Activated CD4-positive, alpha-beta memory T cell treated with anti-CD3 and anti-CD28 coated beads, Interleukin-2, amount 10 ng/mL, durations not matched to agents 7 days and 5 days (primary cell): ENCODE results near the gene ADCY1. TPM values are rescaled to one million over a fixed set of nuclear protein-coding genes. Genes with fewer than 3 reads are reported as not detected.

Experiments used
- CTCF ChIA-PET: fragments of 350-600 bp; sonication (Branson Sonifier 250); formaldehyde crosslinking; loops from one replicate; lab custom pipeline; 2021; ENCODE audit warnings: antibody characterized with exemption, inconsistent platforms; lab: Charles Lee
- POLR2A ChIA-PET: fragments of 350-600 bp; sonication (Branson Sonifier 250); formaldehyde crosslinking; loops from one replicate; lab custom pipeline; 2021; ENCODE audit warnings: antibody characterized with exemption; lab: Charles Lee
- DNase-seq: peaks from one replicate; pipeline ENCODE4 v3.0.0-alpha.2; 2020
- H3K27ac Mint-ChIP-seq: one replicate; pipeline ENCODE4 v1.8.0; 2021; ENCODE audit warnings: mild to moderate bottlenecking, mixed read lengths
- H3K27me3 Mint-ChIP-seq: one replicate; pipeline ENCODE4 v1.8.0; 2021; ENCODE audit warnings: mixed read lengths
- H3K36me3 Mint-ChIP-seq: one replicate; pipeline ENCODE4 v1.8.0; 2021; ENCODE audit warnings: low read depth, mixed read lengths
- H3K4me1 Mint-ChIP-seq: one replicate; pipeline ENCODE4 v1.8.0; 2021; ENCODE audit warnings: mixed read lengths
- H3K4me3 Mint-ChIP-seq: one replicate; pipeline ENCODE4 v1.8.0; 2021; ENCODE audit warnings: mild to moderate bottlenecking, mixed read lengths
- H3K9me3 Mint-ChIP-seq: one replicate; pipeline ENCODE4 v1.8.0; 2021; ENCODE audit warnings: mixed read lengths
- total RNA-seq, 2 experiments: library from RNA; stranded (reverse); gene quantifications; one replicate each; pipeline ENCODE4 v1.2.3, GENCODE V29; 2021

The ADCY1 gene
- total RNA-seq, 2 experiments from 2014 or later: 3.9 to 4.3 TPM

GRCh38 chr7:45568536-45569289 is 5.5 kb upstream of the ADCY1 start:
- H3K36me3 Mint-ChIP-seq: no peaks in the 10 kb centered on the region
- peaks cover 23% of the 10 kb centered on the region for H3K27me3 Mint-ChIP-seq
- H3K4me1 Mint-ChIP-seq: peaks cover 6% of the 10 kb centered on the region
- ChIA-PET POLR2A (no interaction called here), CTCF (no interaction called here)
- no peaks in the 10 kb centered on the region for H3K9me3 Mint-ChIP-seq
- no peak for DNase-seq
- no peak overlapping the region for H3K4me3 Mint-ChIP-seq
- no peak overlapping the region for H3K27ac Mint-ChIP-seq

GRCh38 chr7:45569290-45569685 is 4.9 kb upstream of the ADCY1 start:
- H3K9me3 Mint-ChIP-seq: no peaks in the 10 kb centered on the region
- H3K4me1 Mint-ChIP-seq: peaks cover 6% of the 10 kb centered on the region
- no peak overlapping the region for H3K4me3 Mint-ChIP-seq
- H3K36me3 Mint-ChIP-seq: no peaks in the 10 kb centered on the region
- ChIA-PET POLR2A (no interaction called here), CTCF (no interaction called here)
- H3K27me3 Mint-ChIP-seq: peaks cover 26% of the 10 kb centered on the region
- H3K27ac Mint-ChIP-seq: no peak overlapping the region
- DNase-seq: no peak

- ChIA-PET CTCF (no interaction called here), POLR2A (no interaction called here)
- DNase-seq: no peak
- Mint-ChIP-seq H3K4me3 (no peak overlapping the region), H3K36me3 (no peaks in the 10 kb centered on the region), H3K27ac (no peak overlapping the region), H3K4me1 (peaks cover 6% of the 10 kb centered on the region), H3K9me3 (no peaks in the 10 kb centered on the region), H3K27me3 (peaks cover 34% of the 10 kb centered on the region)
Observed at GRCh38 chr7:45570797-45571196, 3.4 kb upstream of the ADCY1 start.

GRCh38 chr7:45573204-45573603 is 964 bp upstream of the ADCY1 start:
- CTCF ChIA-PET: no interaction called here
- Mint-ChIP-seq H3K27ac (no peak overlapping the region), H3K4me3 (peak overlapping the region; percentile 46), H3K9me3 (no peaks in the 10 kb centered on the region), H3K27me3 (peaks cover 43% of the 10 kb centered on the region), H3K4me1 (peaks cover 6% of the 10 kb centered on the region), H3K36me3 (no peaks in the 10 kb centered on the region)
- POLR2A ChIA-PET: no interaction called here
- DNase-seq: no peak

GRCh38 chr7:45574416-45574668 is 174 bp downstream of the ADCY1 start:
- POLR2A ChIA-PET: no interaction called here
- DNase-seq: no peak
- Mint-ChIP-seq H3K27me3 (peaks cover 43% of the 10 kb centered on the region), H3K4me3 (no peak overlapping the region), H3K27ac (no peak overlapping the region), H3K4me1 (peaks cover 6% of the 10 kb centered on the region), H3K9me3 (no peaks in the 10 kb centered on the region), H3K36me3 (no peaks in the 10 kb centered on the region)
- CTCF ChIA-PET: no interaction called here

GRCh38 chr7:45574669-45575500 is 717 bp downstream of the ADCY1 start:
- Mint-ChIP-seq H3K36me3 (no peaks in the 10 kb centered on the region), H3K9me3 (no peaks in the 10 kb centered on the region), H3K27me3 (peaks cover 43% of the 10 kb centered on the region), H3K4me3 (peak overlapping the region; percentile 53), H3K27ac (no peak overlapping the region), H3K4me1 (peaks cover 6% of the 10 kb centered on the region)
- ChIA-PET CTCF (no interaction called here), POLR2A (no interaction called here)
- no peak for DNase-seq

- Mint-ChIP-seq H3K4me1 (peaks cover 6% of the 10 kb centered on the region), H3K36me3 (no peaks in the 10 kb centered on the region), H3K27me3 (peaks cover 43% of the 10 kb centered on the region), H3K27ac (no peak overlapping the region), H3K4me3 (peak overlapping the region; percentile 30), H3K9me3 (no peaks in the 10 kb centered on the region)
- POLR2A ChIA-PET: no interaction called here
- DNase-seq: no peak
- CTCF ChIA-PET: no interaction called here
Observed at GRCh38 chr7:45575501-45576248, 1.5 kb downstream of the ADCY1 start.

GRCh38 chr7:45576249-45576929 is 2.2 kb downstream of the ADCY1 start:
- ChIA-PET POLR2A (no interaction called here), CTCF (no interaction called here)
- Mint-ChIP-seq H3K4me3 (peak overlapping the region; percentile 30), H3K27me3 (peaks cover 42% of the 10 kb centered on the region), H3K27ac (no peak overlapping the region), H3K36me3 (no peaks in the 10 kb centered on the region), H3K9me3 (no peaks in the 10 kb centered on the region), H3K4me1 (peaks cover 6% of the 10 kb centered on the region)
- no peak for DNase-seq

GRCh38 chr7:45578022-45578421 is 3.9 kb downstream of the ADCY1 start:
- ChIA-PET CTCF (no interaction called here), POLR2A (no interaction called here)
- DNase-seq: no peak
- Mint-ChIP-seq H3K36me3 (no peaks in the 10 kb centered on the region), H3K4me3 (no peak overlapping the region), H3K27ac (no peak overlapping the region), H3K9me3 (no peaks in the 10 kb centered on the region), H3K27me3 (peaks cover 27% of the 10 kb centered on the region), H3K4me1 (peaks cover 5% of the 10 kb centered on the region)

- no peaks in the 10 kb centered on the region for H3K36me3 Mint-ChIP-seq
- H3K9me3 Mint-ChIP-seq: no peaks in the 10 kb centered on the region
- CTCF ChIA-PET: no interaction called here
- no peak overlapping the region for H3K27ac Mint-ChIP-seq
- H3K27me3 Mint-ChIP-seq: peaks cover 23% of the 10 kb centered on the region
- no peak overlapping the region for H3K4me3 Mint-ChIP-seq
- H3K4me1 Mint-ChIP-seq: peaks cover under 1% of the 10 kb centered on the region
- DNase-seq: no peak
- POLR2A ChIA-PET: no interaction called here
Observed at GRCh38 chr7:45578467-45578866, 4.3 kb downstream of the ADCY1 start.

GRCh38 chr7:45579391-45579801 is 5.2 kb downstream of the ADCY1 start:
- Mint-ChIP-seq H3K4me1 (no peaks in the 10 kb centered on the region), H3K4me3 (no peak overlapping the region), H3K9me3 (no peaks in the 10 kb centered on the region), H3K27ac (no peak overlapping the region), H3K36me3 (no peaks in the 10 kb centered on the region), H3K27me3 (peaks cover 17% of the 10 kb centered on the region)
- ChIA-PET CTCF (no interaction called here), POLR2A (no interaction called here)
- no peak for DNase-seq

GRCh38 chr7:45580053-45580872 is 6.1 kb downstream of the ADCY1 start:
- ChIA-PET POLR2A (no interaction called here), CTCF (no interaction called here)
- no peak overlapping the region for H3K4me3 Mint-ChIP-seq
- H3K4me1 Mint-ChIP-seq: no peaks in the 10 kb centered on the region
- H3K27ac Mint-ChIP-seq: no peak overlapping the region
- DNase-seq: no peak
- H3K36me3 Mint-ChIP-seq: no peaks in the 10 kb centered on the region
- no peaks in the 10 kb centered on the region for H3K9me3 Mint-ChIP-seq
- peaks cover 15% of the 10 kb centered on the region for H3K27me3 Mint-ChIP-seq
